ENCODE measurements around the gene FUS. TPM values are rescaled to one million over a fixed set of nuclear protein-coding genes. Genes with fewer than 3 reads are reported as not detected.

The FUS gene
- total and polyA plus RNA-seq, 9 of the 15 experiments (the other 6 are each of a cell fraction or from before 2014, with no cell fraction given) = 43.9 to 575 (median 87.2) TPM

- no peak for TF ChIP-seq ZMIZ1 (IDR thresholded peaks at IDR 0.05; ENCODE audit: low read depth in 2 of 2, low read length in 2 of 2)
- peak; percentile 52 for TF ChIP-seq TFE3 (CRISPR knock-in tag; IDR thresholded peaks at IDR 0.05)
- TF ChIP-seq KDM5B (IDR thresholded peaks at IDR 0.05; ENCODE audit: insufficient replicate concordance, low read depth, low read length) = peak; percentile 1
- TF ChIP-seq SMARCE1 (IDR thresholded peaks at IDR 0.05) = 0 out of 2 replicates have a peak, but pooled peaks have one; percentile 18
- TF ChIP-seq TAL1 (IDR thresholded peaks at IDR 0.05) = no peak
- peak; percentile 83; the same call in 1 of the 2 replicates for TF ChIP-seq TOE1 (IDR thresholded peaks at IDR 0.05; ENCODE audit: borderline replicate concordance)
- TF ChIP-seq TOE1 (CRISPR knock-in tag; IDR thresholded peaks at IDR 0.05; ENCODE audit: borderline replicate concordance, low read depth) = no peak
- 0 out of 4 replicates have a peak, but pooled peaks of 1 of the 2 experiments have one; percentile 43 for TF ChIP-seq SRF (CRISPR knock-in tag; IDR thresholded peaks at IDR 0.05)
- no peak for TF ChIP-seq TRIM25 (IDR thresholded peaks at IDR 0.05; ENCODE audit: borderline replicate concordance)
- TF ChIP-seq NR2C2 (CRISPR knock-in tag; IDR thresholded peaks at IDR 0.05) = no peak
- TF ChIP-seq NR2C2 (tag; IDR thresholded peaks at IDR 0.05) = peak; percentile 37; the same call in 1 of the 2 replicates
- TF ChIP-seq PRDM10 (IDR thresholded peaks at IDR 0.05; ENCODE audit: partially characterized antibody) = peak; percentile 63
- 0 out of 2 replicates have a peak, but pooled peaks have one; percentile 21 for TF ChIP-seq ELF4 (CRISPR knock-in tag; IDR thresholded peaks at IDR 0.05)
- TF ChIP-seq PHF8 (IDR thresholded peaks at IDR 0.05; ENCODE audit: borderline replicate concordance, low read length) = peak; percentile 9; the same call in 1 of the 2 replicates
Observed at GRCh38 chr16:31134625-31135534, 45.1 kb upstream of the FUS start (continued).
